Fibroblast of skin of left biceps (primary cell): Measurements from ENCODE around the gene MAP10.
"Not testable (repeated sequence)": the region's sequence is repeated elsewhere in the genome, so short reads cannot be mapped to it uniquely, and the experiment has no call there.

Experiments used
- DNase-seq, 2 experiments: peaks; one replicate each; pipeline ENCODE4 v3.0.0-alpha.2; 2013; ENCODE audit warnings: low read depth in 2 of 2

Gene MAP10

GRCh38 chr1:232805269-232806185, at the start of gene MAP10:
TSS of gene MAP10 (plus strand) at chr1:232805416. CDS start at chr1:232805450, 34 bp downstream.
- peak; percentile 71 to 77 for DNase-seq

GRCh38 chr1:232764458-232765251, 40.6 kb upstream of the MAP10 start:
- DNase-seq: no peak

DNA sequence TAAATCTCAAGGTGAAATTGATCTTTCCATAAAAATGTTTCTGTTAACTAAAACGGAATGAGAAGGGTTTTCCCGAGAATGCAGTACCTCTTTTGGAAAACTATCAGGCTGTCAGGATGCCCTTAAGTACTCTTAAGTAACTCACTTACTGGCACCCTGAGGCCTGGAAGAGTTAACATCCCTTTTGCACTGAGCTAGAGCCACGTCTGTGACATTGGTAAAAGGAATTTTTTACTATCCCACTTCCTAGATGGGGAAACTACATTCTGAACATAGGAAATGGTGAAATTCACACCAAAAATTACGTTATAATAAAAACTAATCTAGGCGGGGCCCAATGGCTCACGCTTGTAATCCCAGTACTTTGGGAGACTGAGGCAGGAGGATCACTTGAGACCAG, 39.7 kb upstream of the MAP10 start:
- no peak for DNase-seq

DNA sequence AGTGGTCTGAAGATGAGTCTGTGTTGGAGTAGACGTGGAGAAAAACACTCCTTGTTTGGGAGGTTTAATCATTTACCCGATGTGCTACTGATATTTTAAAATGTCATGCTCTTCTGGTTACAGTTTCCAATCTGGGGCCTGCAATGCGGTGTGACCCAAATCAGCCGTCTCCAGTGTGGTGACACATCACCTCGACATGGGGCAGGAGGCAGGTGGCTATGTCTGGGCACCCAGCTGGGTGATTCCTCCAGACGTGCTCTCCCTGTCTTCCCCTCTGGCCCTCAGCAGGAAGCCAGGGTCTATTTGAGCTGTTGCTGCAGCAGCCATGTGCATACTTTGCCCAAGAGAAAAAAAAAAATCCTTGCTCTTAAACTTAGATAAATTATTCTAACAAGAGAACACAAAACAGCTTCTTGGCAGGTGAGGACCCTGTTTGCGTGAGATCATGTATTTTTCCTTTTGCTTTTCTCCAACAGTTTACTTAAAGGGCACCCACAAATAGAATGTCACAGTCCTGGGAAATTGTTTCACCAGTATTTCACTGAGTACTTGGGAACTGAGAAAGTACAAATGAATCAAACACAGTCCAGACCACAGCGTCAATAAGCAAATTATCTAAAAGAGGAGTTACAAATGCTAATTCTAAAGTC, 38.9 kb upstream of the MAP10 start:
- no peak for DNase-seq

GRCh38 chr1:232766904-232767303, 38.3 kb upstream of the MAP10 start:
- DNase-seq: no peak

DNA sequence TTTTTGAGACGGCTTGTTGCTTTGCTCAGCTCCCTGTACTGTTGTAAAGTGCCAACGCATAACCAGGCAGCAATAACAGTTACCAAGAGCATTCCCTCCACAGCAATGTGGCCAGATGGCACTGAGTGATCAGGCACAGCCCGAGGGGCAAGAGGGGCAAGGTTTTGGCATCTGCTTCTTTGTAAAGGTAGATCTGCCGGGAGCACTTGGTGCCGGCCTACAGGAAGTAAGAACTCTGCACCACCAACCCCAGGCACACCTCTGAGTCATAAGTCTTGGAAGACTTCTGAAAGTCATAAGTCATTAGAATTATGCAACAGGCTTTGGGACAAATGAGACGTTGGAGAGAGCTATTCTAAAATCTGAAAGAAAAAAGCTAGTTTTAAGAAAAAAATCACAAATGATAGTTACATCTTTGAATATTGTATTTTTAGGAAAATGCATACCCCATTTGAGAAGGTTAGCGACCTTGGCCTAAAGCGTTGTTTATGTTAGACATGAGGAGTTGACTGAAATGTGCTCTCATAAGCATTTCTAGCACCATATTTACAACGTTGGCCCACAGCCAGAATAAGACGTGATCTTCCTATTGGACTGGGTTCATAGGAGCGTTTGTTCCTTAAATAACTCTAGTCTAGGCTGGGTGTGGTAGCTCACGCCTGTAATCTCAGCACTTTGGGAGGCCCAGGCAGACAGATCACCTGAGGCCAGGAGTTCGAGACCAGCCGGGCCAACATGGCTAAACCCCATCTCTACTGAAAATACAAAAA, 37.7 kb upstream of the MAP10 start:
- DNase-seq: peak; percentile 28 to 39

- DNase-seq: no peak
Measured at GRCh38 chr1:232768793-232769192, 36.4 kb upstream of the MAP10 start.

DNA sequence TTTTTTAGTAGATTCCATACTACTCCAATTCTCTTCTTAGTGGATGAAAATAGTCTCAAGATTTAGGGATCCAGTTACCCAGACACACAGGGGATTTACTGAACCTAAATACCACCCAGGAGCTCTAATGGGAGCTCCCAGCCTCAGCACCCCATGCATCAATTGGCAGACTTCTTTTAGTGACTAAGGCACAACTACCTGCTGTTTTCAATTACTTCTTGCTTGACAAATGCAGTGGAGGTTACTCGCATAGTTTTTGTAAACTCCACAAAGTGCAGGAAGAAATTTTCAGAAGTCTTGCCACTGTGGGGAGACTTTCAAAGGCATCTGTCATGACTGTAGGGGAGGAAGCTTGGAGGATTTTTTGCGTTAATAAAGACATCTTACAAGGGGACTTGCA, 35.5 kb upstream of the MAP10 start:
- DNase-seq: peak in 1 of 2 experiments; percentile 47

DNA sequence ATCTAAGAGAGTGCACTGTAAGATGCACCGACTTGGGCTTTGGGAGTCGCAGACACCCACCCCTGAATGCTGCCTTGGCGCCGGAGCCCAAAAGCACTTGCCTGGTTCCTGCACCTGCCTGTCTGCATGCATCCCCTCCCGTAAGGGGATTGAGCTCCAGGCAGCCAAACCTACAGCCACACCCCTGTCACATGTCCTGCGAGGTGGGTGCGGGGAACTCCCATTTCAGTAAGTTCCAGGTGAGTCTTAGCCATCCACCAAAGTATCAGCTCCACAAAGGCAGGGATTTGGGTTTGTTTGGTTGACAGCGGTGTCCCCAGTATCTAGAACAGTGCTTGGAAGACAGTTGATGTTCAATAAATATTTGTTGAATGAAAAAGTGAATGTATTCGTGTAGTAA, 31.5 kb upstream of the MAP10 start:
- DNase-seq: no peak

GRCh38 chr1:232776526-232777106, 28.6 kb upstream of the MAP10 start:
- DNase-seq: no peak

DNA sequence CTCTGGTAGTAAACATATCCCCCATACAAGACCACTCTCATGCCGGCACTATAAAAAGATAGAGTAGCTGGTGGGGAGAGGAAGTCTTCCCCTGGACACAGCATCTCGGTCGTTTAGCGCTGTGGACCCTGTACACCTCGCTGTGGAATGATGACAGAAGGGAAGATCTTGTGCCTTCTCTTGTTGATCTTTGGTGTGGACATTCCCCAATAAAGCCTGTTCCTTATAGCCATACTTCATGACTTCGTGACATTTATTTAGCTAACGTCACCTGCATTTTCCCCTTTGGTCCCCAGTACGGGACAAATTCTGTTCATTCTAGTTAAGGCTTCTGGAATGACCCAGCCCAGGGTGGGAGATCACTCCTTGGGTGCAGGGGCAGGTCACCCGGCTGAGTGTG, 24.9 kb upstream of the MAP10 start:
- no peak for DNase-seq

- no peak for DNase-seq
Measured at GRCh38 chr1:232784794-232785193, 20.4 kb upstream of the MAP10 start.

- not testable (repeated sequence) for DNase-seq
Measured at GRCh38 chr1:232785630-232786029, 19.6 kb upstream of the MAP10 start.

- DNase-seq: no peak
Measured at GRCh38 chr1:232786845-232787455, 18.3 kb upstream of the MAP10 start.

DNA sequence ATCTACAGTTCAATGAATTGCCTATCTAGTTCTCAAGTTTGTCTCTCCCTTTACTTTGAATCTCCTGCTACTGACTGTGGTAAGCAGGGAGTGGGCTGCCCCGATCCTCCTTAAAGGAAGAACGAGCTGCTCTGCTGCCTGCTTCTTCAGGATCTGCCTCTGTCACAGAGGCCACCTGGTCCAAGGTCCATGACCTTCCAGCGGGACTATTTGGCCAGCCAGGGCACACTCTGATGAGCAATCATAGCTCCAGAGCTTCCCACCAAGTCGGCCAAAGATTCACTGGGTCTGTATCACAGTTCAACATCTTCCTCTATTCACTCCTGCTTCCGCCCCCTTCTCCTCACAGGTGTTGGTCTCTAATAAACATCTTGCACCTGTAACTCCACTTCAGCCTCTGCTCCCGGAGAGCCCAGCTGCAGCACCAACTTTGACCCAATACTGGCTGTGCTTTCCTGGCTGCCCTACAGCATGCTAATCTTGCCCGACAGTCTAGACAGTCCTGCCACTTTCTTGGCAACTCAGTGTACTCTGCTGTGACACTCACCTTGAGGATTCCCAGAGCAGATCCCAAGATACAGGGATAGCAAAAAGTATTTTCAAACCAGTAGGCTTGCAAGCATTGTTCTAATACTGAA, 16.9 kb upstream of the MAP10 start:
- DNase-seq: no peak

- peak; percentile 59 to 64 for DNase-seq
Measured at GRCh38 chr1:232789651-232790050, 15.6 kb upstream of the MAP10 start.

GRCh38 chr1:232792949-232793348, 12.3 kb upstream of the MAP10 start:
- no peak for DNase-seq

DNA sequence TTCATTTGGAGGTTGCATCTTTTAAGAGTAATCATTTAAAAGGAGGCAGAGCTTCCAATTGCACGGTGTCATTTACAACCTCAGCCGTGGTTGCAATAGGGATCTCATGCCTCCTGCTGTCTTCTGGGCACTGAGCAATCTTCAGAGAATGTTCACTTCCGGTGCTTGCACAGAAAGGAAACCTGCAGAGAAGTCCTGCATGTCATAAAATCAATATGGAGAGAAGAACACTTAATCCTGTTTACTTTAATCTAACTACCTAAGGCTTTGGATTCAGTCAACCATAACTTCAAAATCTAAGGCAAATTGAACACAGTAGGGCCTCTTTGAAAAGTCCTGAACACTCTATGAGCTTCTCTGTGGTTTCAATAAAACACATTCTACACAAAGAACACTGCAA, 11.3 kb upstream of the MAP10 start:
- peak; percentile 24 to 32 for DNase-seq

DNA sequence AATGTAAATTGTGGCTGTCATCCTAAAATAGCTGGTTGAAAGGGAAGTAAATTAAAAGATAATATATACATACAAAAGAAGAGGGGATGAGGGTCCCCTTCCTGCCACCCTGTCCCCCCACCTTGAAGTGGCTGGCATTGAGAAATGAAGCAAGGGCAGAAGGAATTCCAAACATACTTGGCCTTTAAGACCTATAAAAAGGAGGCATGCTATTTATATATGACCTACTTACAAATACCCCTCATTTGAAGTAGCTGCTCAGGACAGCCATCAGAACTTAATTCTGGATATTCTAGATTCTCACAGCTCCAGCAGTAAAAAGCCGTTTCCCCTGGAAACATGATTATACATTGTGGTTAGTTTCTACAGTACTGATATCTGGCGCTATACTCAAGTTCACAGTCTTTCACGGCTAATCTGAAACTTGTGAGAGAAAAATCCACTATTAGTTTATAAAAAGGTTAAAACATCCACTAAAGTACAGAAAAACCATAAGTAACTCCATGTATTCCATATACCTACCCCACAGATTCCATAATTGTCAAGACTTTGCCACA, 9.6 kb upstream of the MAP10 start:
- no peak for DNase-seq
